KOPT-K1 (cell line): Measurements from ENCODE around the gene A4GALT.
"Not testable (repeated sequence)": the region's sequence is repeated elsewhere in the genome, so short reads cannot be mapped to it uniquely, and the experiment has no call there.

Experiments
- H3K27ac ChIP-seq: fragments of 200-600 bp; sonication (generic); 2 replicates; pipeline ENCODE4 v1.5.1; 2016; ENCODE audit warnings: antibody characterized with exemption, mild to moderate bottlenecking, low read depth, low read length; ENCODE audit not compliant: poor library complexity, severe bottlenecking
- H3K36me3 ChIP-seq: fragments of 200-600 bp; sonication (generic); 2 replicates; pipeline ENCODE4 v1.5.1; 2017; ENCODE audit warnings: antibody characterized with exemption, mild to moderate bottlenecking, low read length, moderate library complexity; ENCODE audit not compliant: insufficient read depth
- H3K9me3 ChIP-seq: fragments of 200-600 bp; sonication (generic); 2 replicates; pipeline ENCODE4 v1.5.1; 2017; ENCODE audit warnings: antibody characterized with exemption, low read length, mild to moderate bottlenecking; ENCODE audit not compliant: insufficient read depth, poor library complexity, severe bottlenecking

A4GALT gene

GRCh38 chr22:42752230-42752746 is 31.6 kb upstream of the A4GALT start:
- Histone ChIP-seq H3K36me3 (no peaks in the 10 kb centered on the region), H3K9me3 (no peaks in the 10 kb centered on the region), H3K27ac (no peak overlapping the region)

GRCh38 chr22:42750421-42750820 is 29.8 kb upstream of the A4GALT start:
- not testable (repeated sequence) for H3K27ac ChIP-seq, H3K36me3 ChIP-seq, H3K9me3 ChIP-seq

GRCh38 chr22:42747701-42748513 is 27.2 kb upstream of the A4GALT start:
- Histone ChIP-seq H3K27ac (no peak overlapping the region), H3K9me3 (no peaks in the 10 kb centered on the region), H3K36me3 (no peaks in the 10 kb centered on the region)

- H3K36me3 ChIP-seq = no peaks in the 10 kb centered on the region
- H3K27ac ChIP-seq = no peak overlapping the region
- no peaks in the 10 kb centered on the region for H3K9me3 ChIP-seq
Measured at GRCh38 chr22:42745118-42745517, 24.4 kb upstream of the A4GALT start.

- H3K27ac ChIP-seq = no peak overlapping the region
- H3K36me3 ChIP-seq = no peaks in the 10 kb centered on the region
- no peaks in the 10 kb centered on the region for H3K9me3 ChIP-seq
Measured at GRCh38 chr22:42743501-42743991, 22.9 kb upstream of the A4GALT start.

- Histone ChIP-seq H3K36me3 (no peaks in the 10 kb centered on the region), H3K27ac (no peak overlapping the region), H3K9me3 (no peaks in the 10 kb centered on the region)
Measured at GRCh38 chr22:42742940-42743339, 22.3 kb upstream of the A4GALT start.

- not testable (repeated sequence) for H3K36me3 ChIP-seq, H3K9me3 ChIP-seq, H3K27ac ChIP-seq
Measured at GRCh38 chr22:42740320-42740719, 19.6 kb upstream of the A4GALT start.

GRCh38 chr22:42734406-42734805 is 13.7 kb upstream of the A4GALT start:
- no peak overlapping the region for H3K27ac ChIP-seq
- H3K36me3 ChIP-seq = no peaks in the 10 kb centered on the region
- H3K9me3 ChIP-seq = no peaks in the 10 kb centered on the region

GRCh38 chr22:42733394-42733793 is 12.7 kb upstream of the A4GALT start:
- not testable (repeated sequence) for H3K9me3 ChIP-seq, H3K36me3 ChIP-seq, H3K27ac ChIP-seq

GRCh38 chr22:42732081-42732480 is 11.4 kb upstream of the A4GALT start:
- Histone ChIP-seq H3K9me3 (no peaks in the 10 kb centered on the region), H3K27ac (no peak overlapping the region), H3K36me3 (no peaks in the 10 kb centered on the region)

GRCh38 chr22:42726811-42727210 is 6.1 kb upstream of the A4GALT start:
- Histone ChIP-seq H3K9me3 (no peaks in the 10 kb centered on the region), H3K36me3 (no peaks in the 10 kb centered on the region), H3K27ac (no peak overlapping the region)

- H3K27ac ChIP-seq = no peak overlapping the region
- H3K9me3 ChIP-seq = no peaks in the 10 kb centered on the region
- no peaks in the 10 kb centered on the region for H3K36me3 ChIP-seq
Measured at GRCh38 chr22:42725606-42726355, 5.1 kb upstream of the A4GALT start.

- H3K9me3 ChIP-seq = no peaks in the 10 kb centered on the region
- no peak overlapping the region for H3K27ac ChIP-seq
- H3K36me3 ChIP-seq = no peaks in the 10 kb centered on the region
Measured at GRCh38 chr22:42724062-42724461, 3.4 kb upstream of the A4GALT start.

- Histone ChIP-seq H3K36me3 (no peaks in the 10 kb centered on the region), H3K27ac (no peak overlapping the region), H3K9me3 (no peaks in the 10 kb centered on the region)
Measured at GRCh38 chr22:42721045-42721434, 370 bp upstream of the A4GALT start.

- H3K36me3 ChIP-seq = no peaks in the 10 kb centered on the region
- no peaks in the 10 kb centered on the region for H3K9me3 ChIP-seq
- H3K27ac ChIP-seq = no peak overlapping the region
Measured at GRCh38 chr22:42719656-42720262, 911 bp downstream of the A4GALT start.
